GM12801 (cell line): Measurements from ENCODE around the gene GULP1.

ENCODE experiments used
- CTCF ChIP-seq: IDR thresholded peaks from one replicate; pipeline ENCODE4 v1.5.1; 2011; ENCODE audit warnings: control low read depth; ENCODE audit not compliant: insufficient read length; ENCODE audit errors: extremely low read depth

The GULP1 gene

GRCh38 chr2:188292348-188293239 lies 920 bp downstream of the GULP1 start:
- no peak for TF ChIP-seq CTCF

GRCh38 chr2:188293601-188294351 lies 2.1 kb downstream of the GULP1 start:
- TF ChIP-seq CTCF = no peak

GRCh38 chr2:188294352-188294926 lies 2.8 kb downstream of the GULP1 start:
- no peak for TF ChIP-seq CTCF

GRCh38 chr2:188295067-188295685 lies 3.5 kb downstream of the GULP1 start:
- no peak for TF ChIP-seq CTCF

GRCh38 chr2:188297978-188298377 lies 6.3 kb downstream of the GULP1 start:
- no peak for TF ChIP-seq CTCF

- TF ChIP-seq CTCF = no peak
These were observed 11.8 kb downstream of the GULP1 start for GRCh38 chr2:188303363-188304031.
